Measurements from ENCODE around the gene ANKRD31.

ANKRD31 gene

GRCh38 chr5:75023368-75024159, 213.1 kb downstream of the ANKRD31 start:
- no peak for DNase-seq

GRCh38 chr5:75021800-75022199, 214.9 kb downstream of the ANKRD31 start:
- no peak for DNase-seq

DNA sequence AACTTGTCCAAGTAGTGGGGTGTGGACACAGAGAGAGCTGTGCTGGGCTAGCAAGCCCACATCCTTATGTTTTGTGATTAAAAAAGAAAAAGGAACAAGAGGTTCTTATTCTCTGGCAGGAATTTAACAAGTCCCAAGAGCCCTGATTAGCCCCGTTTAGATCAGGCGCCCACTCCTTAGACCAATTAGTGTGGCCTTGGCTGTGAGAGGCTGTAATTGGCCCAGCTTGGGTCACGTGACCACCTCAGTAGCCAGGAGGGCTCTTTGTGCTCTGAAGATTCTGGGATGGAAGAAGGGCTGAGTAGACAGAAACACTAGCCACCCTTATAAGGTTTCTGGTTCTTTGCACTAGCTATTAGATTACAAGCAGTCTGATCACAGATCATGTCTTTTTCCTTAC, 215.5 kb downstream of the ANKRD31 start:
- DNase-seq = no peak

DNA sequence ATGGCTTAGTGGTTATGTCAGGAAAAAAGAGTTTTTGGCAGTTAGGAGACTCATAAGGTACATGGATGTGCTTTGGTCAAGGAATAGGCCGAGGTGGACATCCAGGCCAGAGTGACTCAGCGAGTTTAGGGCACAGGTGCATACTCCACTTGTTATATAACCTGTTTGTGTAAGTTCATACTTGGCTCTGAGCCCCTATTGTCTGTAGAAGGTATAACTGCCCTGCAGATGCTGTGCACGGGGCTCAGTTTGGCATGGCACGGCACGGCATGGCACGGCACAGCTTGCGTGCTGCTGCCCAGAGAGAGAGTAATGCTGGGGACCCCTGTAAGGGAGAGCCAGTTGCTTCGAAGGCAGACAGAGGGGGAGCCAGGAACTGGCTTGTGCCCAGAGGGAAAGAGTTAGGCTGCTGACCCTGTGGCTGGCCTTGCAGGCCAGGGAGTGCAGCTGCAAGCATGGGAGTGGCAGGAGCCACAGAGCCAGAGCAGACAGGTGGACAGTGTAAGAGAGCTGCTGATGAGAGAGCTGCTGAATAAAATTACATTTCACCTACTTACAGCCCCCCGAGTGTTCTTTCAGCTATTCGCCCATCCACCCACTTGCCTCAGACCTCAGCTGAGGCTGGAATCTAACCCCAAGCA, 216.5 kb downstream of the ANKRD31 start:
- no peak for DNase-seq

GRCh38 chr5:75018805-75019587, 217.7 kb downstream of the ANKRD31 start:
- no peak for DNase-seq
